Astrocyte (in vitro differentiated cells and primary cell): ENCODE data around the gene KBTBD2. TPM values are rescaled to one million over a fixed set of nuclear protein-coding genes. Genes with fewer than 3 reads are reported as not detected.
A peak's percentile ranks its signal among the peaks of the same experiment; 100 is the strongest.
"Not testable (repeated sequence)": the region's sequence is repeated elsewhere in the genome, so short reads cannot be mapped to it uniquely, and the experiment has no call there.

ENCODE experiments used
- DNase-seq: peaks from one replicate; pipeline ENCODE4 v3.0.0-alpha.2; 2010; ENCODE audit warnings: low read depth
- FAIRE-seq: peaks from 2 replicates; lab custom pipeline; 2011; peaks lifted over from hg19 to GRCh38; lab: Jason Lieb, UNC
- H2AFZ ChIP-seq: 2 replicates; pipeline ENCODE4 v1.6.0; 2012; ENCODE audit warnings: low read depth, low read length, inconsistent platforms
- H3K27ac ChIP-seq: 2 replicates; pipeline ENCODE4 v1.5.1; 2011; ENCODE audit warnings: low read depth, low read length, inconsistent platforms
- H3K27me3 ChIP-seq: 2 replicates; pipeline ENCODE4 v1.6.0; 2011; ENCODE audit warnings: low read length, inconsistent platforms; ENCODE audit not compliant: insufficient read depth
- H3K36me3 ChIP-seq: 2 replicates; pipeline ENCODE4 v1.5.1; 2011; ENCODE audit warnings: low read length, inconsistent platforms; ENCODE audit not compliant: insufficient read depth
- H3K4me1 ChIP-seq: 2 replicates; pipeline ENCODE4 v1.5.1; 2011; ENCODE audit warnings: low read length, inconsistent platforms; ENCODE audit not compliant: insufficient read depth
- H3K4me2 ChIP-seq: 2 replicates; pipeline ENCODE4 v1.6.0; 2012; ENCODE audit warnings: low read length, inconsistent platforms
- H3K4me3 ChIP-seq: 2 replicates; pipeline ENCODE4 v1.5.1; 2011; ENCODE audit warnings: low read depth, mild to moderate bottlenecking, low read length, inconsistent platforms; ENCODE audit not compliant: insufficient read depth
- H3K79me2 ChIP-seq: 2 replicates; pipeline ENCODE4 v1.6.0; 2012; ENCODE audit warnings: mild to moderate bottlenecking, low read length, inconsistent platforms; ENCODE audit not compliant: insufficient read depth
- H3K9ac ChIP-seq: 2 replicates; pipeline ENCODE4 v1.6.0; 2012; ENCODE audit warnings: mild to moderate bottlenecking, low read length, inconsistent platforms
- H3K9me3 ChIP-seq: 2 replicates; pipeline ENCODE4 v1.5.1; 2012; ENCODE audit warnings: low read depth, mild to moderate bottlenecking, low read length, inconsistent platforms; ENCODE audit not compliant: insufficient read depth
- H4K20me1 ChIP-seq: 2 replicates; pipeline ENCODE4 v1.6.0; 2012; ENCODE audit warnings: low read length, inconsistent platforms; ENCODE audit not compliant: insufficient read depth
- H3K27ac Mint-ChIP-seq: one replicate; pipeline ENCODE4 v1.8.0; 2021; ENCODE audit warnings: mild to moderate bottlenecking, mixed read lengths; ENCODE audit not compliant: unreplicated experiment
- H3K27me3 Mint-ChIP-seq: one replicate; pipeline ENCODE4 v1.8.0; 2021; ENCODE audit warnings: low read depth, mixed read lengths; ENCODE audit not compliant: unreplicated experiment
- H3K36me3 Mint-ChIP-seq: one replicate; pipeline ENCODE4 v1.8.0; 2021; ENCODE audit warnings: low read depth, mixed read lengths; ENCODE audit not compliant: unreplicated experiment
- H3K4me1 Mint-ChIP-seq: one replicate; pipeline ENCODE4 v1.8.0; 2021; ENCODE audit warnings: low read depth, mixed read lengths; ENCODE audit not compliant: unreplicated experiment
- H3K4me3 Mint-ChIP-seq: one replicate; pipeline ENCODE4 v1.8.0; 2021; ENCODE audit warnings: mild to moderate bottlenecking, moderate library complexity, mixed read lengths; ENCODE audit not compliant: unreplicated experiment
- H3K9me3 Mint-ChIP-seq: one replicate; pipeline ENCODE4 v1.8.0; 2021; ENCODE audit warnings: mild to moderate bottlenecking, mixed read lengths; ENCODE audit not compliant: unreplicated experiment
- CTCF ChIP-seq: IDR thresholded peaks from 2 replicates; pipeline ENCODE4 v1.5.1; 2011; ENCODE audit warnings: low read depth, mild to moderate bottlenecking, inconsistent platforms, low read length, moderate library complexity; ENCODE audit not compliant: insufficient read depth
- EZH2 ChIP-seq: IDR thresholded peaks from 2 replicates; pipeline ENCODE4 v1.6.1; 2012; ENCODE audit warnings: mild to moderate bottlenecking, low read length, inconsistent platforms; ENCODE audit not compliant: insufficient read depth
- total RNA-seq: library from RNA; stranded (reverse); gene quantifications from 2 replicates; pipeline ENCODE4 v1.2.1, GENCODE V29; 2021

KBTBD2 gene
- total RNA-seq, 1 donor from 2014 or later: 26.9 TPM

DNA sequence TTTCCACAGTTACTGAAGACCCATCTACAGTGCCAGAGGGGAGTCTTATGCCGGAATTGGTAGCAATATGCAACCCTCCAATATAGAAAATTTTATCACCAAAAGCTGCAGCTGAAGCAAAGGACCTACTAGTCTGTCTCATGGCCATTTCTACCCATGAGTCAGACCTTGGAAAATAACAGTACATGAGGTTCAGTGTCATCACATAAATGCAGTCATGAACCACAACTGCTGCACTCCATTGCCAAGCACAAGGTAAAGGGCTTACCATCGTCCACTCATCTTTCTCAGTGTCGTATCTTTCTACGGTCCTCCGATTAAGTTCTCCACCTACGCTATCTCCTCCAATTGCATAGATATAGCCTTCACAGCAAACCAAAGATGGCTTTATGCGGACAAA is 21.8 kb downstream of the KBTBD2 start:
- Histone ChIP-seq H3K36me3 (peaks cover 43% of the 10 kb centered on the region), H2AFZ (no peak overlapping the region), H3K4me2 (no peak overlapping the region), H3K9ac (no peak overlapping the region), H3K79me2 (peaks cover 18% of the 10 kb centered on the region), H3K9me3 (no peaks in the 10 kb centered on the region), H3K27me3 (no peaks in the 10 kb centered on the region), H3K4me1 (no peaks in the 10 kb centered on the region), H3K27ac (no peak overlapping the region), H3K4me3 (no peak overlapping the region), H4K20me1 (peaks cover 34% of the 10 kb centered on the region)
- H3K9me3 Mint-ChIP-seq: no peaks in the 10 kb centered on the region
- DNase-seq: no peak
- no peaks in the 10 kb centered on the region for H3K27me3 Mint-ChIP-seq
- no peak for FAIRE-seq
- no peaks in the 10 kb centered on the region for H3K4me1 Mint-ChIP-seq
- H3K36me3 Mint-ChIP-seq: peaks cover 14% of the 10 kb centered on the region
- peak overlapping the region; percentile 15 for H3K27ac Mint-ChIP-seq
- no peak for TF ChIP-seq CTCF
- no peak overlapping the region for H3K4me3 Mint-ChIP-seq

DNA sequence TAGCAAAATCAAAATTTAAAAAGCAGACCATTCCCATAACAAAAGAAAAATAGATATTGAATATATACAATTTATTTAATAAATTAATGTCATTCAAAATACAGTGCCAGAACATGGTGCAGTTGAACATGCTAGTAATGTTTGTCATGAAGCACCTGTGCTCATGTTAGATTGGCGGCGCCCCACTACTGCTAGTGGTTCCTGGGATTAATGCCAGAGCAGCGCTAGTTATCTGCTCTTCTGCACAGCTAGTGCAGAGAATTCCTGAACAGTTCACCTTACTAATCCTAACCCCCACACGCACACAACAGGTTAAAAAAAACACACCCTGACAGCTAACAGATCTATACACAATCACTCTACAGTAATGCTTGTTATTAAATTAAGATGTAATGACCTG is 23.4 kb downstream of the KBTBD2 start:
- FAIRE-seq: no peak
- no peaks in the 10 kb centered on the region for H3K4me1 ChIP-seq
- H3K79me2 ChIP-seq: peaks cover 14% of the 10 kb centered on the region
- Mint-ChIP-seq H3K27me3 (no peaks in the 10 kb centered on the region), H3K27ac (no peak overlapping the region), H3K9me3 (peaks cover 2% of the 10 kb centered on the region), H3K4me1 (no peaks in the 10 kb centered on the region), H3K36me3 (peaks cover 22% of the 10 kb centered on the region), H3K4me3 (no peak overlapping the region)
- no peak overlapping the region for H3K4me3 ChIP-seq
- H3K27ac ChIP-seq: no peak overlapping the region
- peaks cover 34% of the 10 kb centered on the region for H4K20me1 ChIP-seq
- peaks cover 40% of the 10 kb centered on the region for H3K36me3 ChIP-seq
- H3K27me3 ChIP-seq: no peaks in the 10 kb centered on the region
- H3K9me3 ChIP-seq: no peaks in the 10 kb centered on the region
- no peak for TF ChIP-seq EZH2
- TF ChIP-seq CTCF: no peak
- no peak overlapping the region for H3K9ac ChIP-seq
- H2AFZ ChIP-seq: no peak overlapping the region
- DNase-seq: no peak
- H3K4me2 ChIP-seq: no peak overlapping the region

GRCh38 chr7:32865448-32866030 is 26.0 kb downstream of the KBTBD2 start:
- H3K4me3 Mint-ChIP-seq: no peak overlapping the region
- H3K9me3 Mint-ChIP-seq: peaks cover 2% of the 10 kb centered on the region
- H3K36me3 Mint-ChIP-seq: peaks cover 15% of the 10 kb centered on the region

GRCh38 chr7:32863872-32864271 is 27.7 kb downstream of the KBTBD2 start:
- H3K79me2 ChIP-seq, H3K4me1 ChIP-seq, H3K4me3 Mint-ChIP-seq, H3K9me3 ChIP-seq, DNase-seq, H3K4me1 Mint-ChIP-seq, H3K9me3 Mint-ChIP-seq, FAIRE-seq, H3K27me3 ChIP-seq, H3K27ac Mint-ChIP-seq, H3K36me3 ChIP-seq, H3K4me3 ChIP-seq, H3K9ac ChIP-seq, H3K27me3 Mint-ChIP-seq, H2AFZ ChIP-seq, H3K27ac ChIP-seq, H3K4me2 ChIP-seq: not testable (repeated sequence)
- peaks cover 11% of the 10 kb centered on the region for H3K36me3 Mint-ChIP-seq
- H4K20me1 ChIP-seq: peaks cover 16% of the 10 kb centered on the region

More at GRCh38 chr7:32865448-32866030, 26.0 kb downstream of the KBTBD2 start:
- no peak overlapping the region for H2AFZ ChIP-seq
- FAIRE-seq: no peak
- H3K4me3 ChIP-seq: no peak overlapping the region
- no peaks in the 10 kb centered on the region for H3K4me1 ChIP-seq
- Mint-ChIP-seq H3K4me1 (no peaks in the 10 kb centered on the region), H3K27me3 (no peaks in the 10 kb centered on the region), H3K27ac (no peak overlapping the region)
- H3K27ac ChIP-seq: no peak overlapping the region
- peaks cover 26% of the 10 kb centered on the region for H4K20me1 ChIP-seq
- no peak for DNase-seq
- H3K27me3 ChIP-seq: no peaks in the 10 kb centered on the region
- TF ChIP-seq EZH2: no peak
- TF ChIP-seq CTCF: no peak
- no peak overlapping the region for H3K9ac ChIP-seq
- peaks cover 24% of the 10 kb centered on the region for H3K36me3 ChIP-seq
- no peaks in the 10 kb centered on the region for H3K9me3 ChIP-seq
- H3K4me2 ChIP-seq: no peak overlapping the region
- H3K79me2 ChIP-seq: no peaks in the 10 kb centered on the region
